Smooth muscle cell (in vitro differentiated cells): ENCODE measurements around the gene TM9SF1. TPM values are rescaled to one million over a fixed set of nuclear protein-coding genes. Genes with fewer than 3 reads are reported as not detected.

ENCODE experiments used
- DNase-seq: peaks from one replicate; lab custom pipeline; 2025; ENCODE audit not compliant: unreplicated experiment; lab: John Stamatoyannopoulos, UW
- H2AFZ ChIP-seq: fragments of 200-600 bp; sonication (generic); 2 replicates; pipeline ENCODE4 v1.6.0; 2016; ENCODE audit warnings: antibody characterized with exemption, low read depth, mild to moderate bottlenecking
- H3F3A ChIP-seq: fragments of 200-600 bp; sonication (generic); 2 replicates; pipeline ENCODE4 v1.6.0; 2017; ENCODE audit warnings: antibody characterized with exemption, low read depth
- H3K27ac ChIP-seq: fragments of 200-600 bp; sonication (generic); 2 replicates; pipeline ENCODE4 v1.5.1; 2016; ENCODE audit warnings: low read depth, mild to moderate bottlenecking
- H3K27me3 ChIP-seq: fragments of 200-600 bp; sonication (generic); 2 replicates; pipeline ENCODE4 v1.6.1; 2016; ENCODE audit warnings: low read depth, mild to moderate bottlenecking
- H3K36me3 ChIP-seq: fragments of 200-600 bp; sonication (generic); 2 replicates; pipeline ENCODE4 v1.5.1; 2016; ENCODE audit warnings: low read depth
- H3K4me1 ChIP-seq: fragments of 200-600 bp; sonication (generic); 2 replicates; pipeline ENCODE4 v1.5.1; 2016; ENCODE audit warnings: low read depth
- H3K4me2 ChIP-seq: fragments of 200-600 bp; sonication (generic); 2 replicates; pipeline ENCODE4 v1.6.0; 2016; ENCODE audit warnings: mild to moderate bottlenecking
- H3K4me3 ChIP-seq: fragments of 200-600 bp; sonication (generic); 2 replicates; pipeline ENCODE4 v1.5.1; 2016; ENCODE audit warnings: mild to moderate bottlenecking
- H3K79me2 ChIP-seq: fragments of 200-600 bp; sonication (generic); 2 replicates; pipeline ENCODE4 v1.6.0; 2016; ENCODE audit warnings: low read depth, mild to moderate bottlenecking
- H3K9ac ChIP-seq: fragments of 200-600 bp; sonication (generic); 2 replicates; pipeline ENCODE4 v1.6.0; 2016; ENCODE audit warnings: low read depth
- H3K9me3 ChIP-seq: fragments of 200-600 bp; sonication (generic); replicated peaks from 2 replicates; pipeline ENCODE4 v1.5.1; 2016; ENCODE audit warnings: low read depth
- H4K20me1 ChIP-seq: fragments of 200-600 bp; sonication (generic); 2 replicates; pipeline ENCODE4 v1.6.0; 2016; ENCODE audit warnings: low read depth
- WGBS: methylation state at CpG from one replicate; pipeline ENCODE4 v1.1.7; 2016; ENCODE audit warnings: low lambda C conversion rate; 5-methylcytosine and 5-hydroxymethylcytosine counted together
- polyA plus RNA-seq: library from polyadenylated mRNA; unstranded; fragments of >200 nt; fragmentation: Nextera tagmentation; extraction: Ambion mirVana; gene quantifications from 2 replicates; pipeline ENCODE4 v1.2.1, GENCODE V29; 2016
- total RNA-seq: library from RNA; depleted of rRNA; stranded (reverse); fragments of >200 nt; gene quantifications from 2 replicates; pipeline ENCODE4 v1.2.3, GENCODE V29; 2014
- TF ChIP-seq, protein P1 (sequence below): fragments of 200-600 bp; sonication (generic); IDR thresholded peaks from 2 replicates; pipeline ENCODE4 v1.5.1; 2017; ENCODE audit warnings: borderline replicate concordance, mild to moderate bottlenecking, antibody characterized with exemption; ENCODE audit not compliant: insufficient read depth, poor library complexity, severe bottlenecking

TM9SF1 gene
- total and polyA plus RNA-seq, 2 experiments from 2014 or later, result 66.6 to 86.5 TPM

DNA sequence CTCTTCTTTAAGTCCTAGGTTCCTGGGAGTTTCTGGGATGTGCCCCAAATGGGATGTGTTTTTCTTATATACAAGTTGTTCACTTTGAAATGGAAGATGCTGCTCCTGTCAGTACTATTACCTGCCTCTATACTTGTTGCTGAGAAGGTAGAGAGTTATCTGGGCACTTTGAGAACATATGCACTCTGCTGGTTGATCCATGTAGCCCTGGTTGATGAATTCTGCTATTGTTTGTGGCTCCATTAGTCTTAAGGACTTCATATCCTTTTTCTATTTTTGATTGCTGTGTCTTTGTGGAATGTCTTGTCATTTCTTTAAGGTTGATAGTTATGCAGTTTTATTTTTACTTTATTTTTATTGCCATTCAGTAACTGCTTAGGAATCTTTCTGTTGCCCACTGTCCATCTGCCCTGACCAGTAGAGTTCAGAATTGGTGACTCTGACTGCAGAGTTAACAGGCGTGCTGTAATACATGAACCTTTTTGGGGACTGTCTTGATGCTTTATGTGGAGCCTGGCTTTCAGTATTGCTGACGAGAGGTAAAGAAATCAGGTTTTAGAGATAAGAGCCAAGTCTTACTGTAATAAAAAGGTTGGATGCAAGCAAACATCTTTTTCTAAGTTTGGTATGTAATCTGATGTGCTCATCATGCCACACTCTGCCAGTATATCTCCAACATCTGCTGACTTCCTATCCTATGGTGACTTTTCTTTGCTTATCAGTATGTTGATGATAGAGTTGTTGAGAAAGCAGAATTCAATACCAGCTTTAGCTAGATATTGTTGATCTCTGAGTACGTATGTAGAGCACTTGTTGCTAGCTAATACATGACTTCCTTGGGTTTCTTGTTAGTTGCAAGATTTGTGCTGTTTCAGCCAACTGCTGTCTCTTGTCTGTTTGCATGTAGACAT is 39.1 kb upstream of the TM9SF1 start:
- H3K4me3 ChIP-seq, result peak overlapping the region; percentile 85
- no peak overlapping the region for H2AFZ ChIP-seq
- H3K9ac ChIP-seq, result no peak overlapping the region
- H3K79me2 ChIP-seq, result peaks cover 56% of the 10 kb centered on the region
- TF ChIP-seq, protein P1, sequence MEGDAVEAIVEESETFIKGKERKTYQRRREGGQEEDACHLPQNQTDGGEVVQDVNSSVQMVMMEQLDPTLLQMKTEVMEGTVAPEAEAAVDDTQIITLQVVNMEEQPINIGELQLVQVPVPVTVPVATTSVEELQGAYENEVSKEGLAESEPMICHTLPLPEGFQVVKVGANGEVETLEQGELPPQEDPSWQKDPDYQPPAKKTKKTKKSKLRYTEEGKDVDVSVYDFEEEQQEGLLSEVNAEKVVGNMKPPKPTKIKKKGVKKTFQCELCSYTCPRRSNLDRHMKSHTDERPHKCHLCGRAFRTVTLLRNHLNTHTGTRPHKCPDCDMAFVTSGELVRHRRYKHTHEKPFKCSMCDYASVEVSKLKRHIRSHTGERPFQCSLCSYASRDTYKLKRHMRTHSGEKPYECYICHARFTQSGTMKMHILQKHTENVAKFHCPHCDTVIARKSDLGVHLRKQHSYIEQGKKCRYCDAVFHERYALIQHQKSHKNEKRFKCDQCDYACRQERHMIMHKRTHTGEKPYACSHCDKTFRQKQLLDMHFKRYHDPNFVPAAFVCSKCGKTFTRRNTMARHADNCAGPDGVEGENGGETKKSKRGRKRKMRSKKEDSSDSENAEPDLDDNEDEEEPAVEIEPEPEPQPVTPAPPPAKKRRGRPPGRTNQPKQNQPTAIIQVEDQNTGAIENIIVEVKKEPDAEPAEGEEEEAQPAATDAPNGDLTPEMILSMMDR, result no peak
- H3K4me2 ChIP-seq, result peak overlapping the region; percentile 93
- peaks cover 17% of the 10 kb centered on the region for H3K4me1 ChIP-seq
- peaks cover 4% of the 10 kb centered on the region for H4K20me1 ChIP-seq
- no peaks in the 10 kb centered on the region for H3K27me3 ChIP-seq
- H3K27ac ChIP-seq, result peak overlapping the region; percentile 4
- WGBS, result 94% methylated on average over 3 of the region's 3 CpGs
- DNase-seq, result no peak
- H3K9me3 ChIP-seq, result no peaks in the 10 kb centered on the region
- peaks cover 28% of the 10 kb centered on the region for H3F3A ChIP-seq
- no peaks in the 10 kb centered on the region for H3K36me3 ChIP-seq

GRCh38 chr14:24233538-24233866 is 38.3 kb upstream of the TM9SF1 start:
- H3K9me3 ChIP-seq, result no peaks in the 10 kb centered on the region
- H3K4me3 ChIP-seq, result peak overlapping the region; percentile 85
- peaks cover 17% of the 10 kb centered on the region for H3K4me1 ChIP-seq
- no peak for DNase-seq
- peaks cover 23% of the 10 kb centered on the region for H3F3A ChIP-seq
- TF ChIP-seq, protein P1, result no peak
- peak overlapping the region; percentile 93 for H3K4me2 ChIP-seq
- peaks cover 4% of the 10 kb centered on the region for H4K20me1 ChIP-seq
- H2AFZ ChIP-seq, result no peak overlapping the region
- WGBS, result 60% methylated on average over 2 of the region's 2 CpGs
- H3K27me3 ChIP-seq, result no peaks in the 10 kb centered on the region
- no peaks in the 10 kb centered on the region for H3K36me3 ChIP-seq
- H3K79me2 ChIP-seq, result peaks cover 59% of the 10 kb centered on the region
- peak overlapping the region; percentile 89 for H3K9ac ChIP-seq
- H3K27ac ChIP-seq, result no peak overlapping the region

DNA sequence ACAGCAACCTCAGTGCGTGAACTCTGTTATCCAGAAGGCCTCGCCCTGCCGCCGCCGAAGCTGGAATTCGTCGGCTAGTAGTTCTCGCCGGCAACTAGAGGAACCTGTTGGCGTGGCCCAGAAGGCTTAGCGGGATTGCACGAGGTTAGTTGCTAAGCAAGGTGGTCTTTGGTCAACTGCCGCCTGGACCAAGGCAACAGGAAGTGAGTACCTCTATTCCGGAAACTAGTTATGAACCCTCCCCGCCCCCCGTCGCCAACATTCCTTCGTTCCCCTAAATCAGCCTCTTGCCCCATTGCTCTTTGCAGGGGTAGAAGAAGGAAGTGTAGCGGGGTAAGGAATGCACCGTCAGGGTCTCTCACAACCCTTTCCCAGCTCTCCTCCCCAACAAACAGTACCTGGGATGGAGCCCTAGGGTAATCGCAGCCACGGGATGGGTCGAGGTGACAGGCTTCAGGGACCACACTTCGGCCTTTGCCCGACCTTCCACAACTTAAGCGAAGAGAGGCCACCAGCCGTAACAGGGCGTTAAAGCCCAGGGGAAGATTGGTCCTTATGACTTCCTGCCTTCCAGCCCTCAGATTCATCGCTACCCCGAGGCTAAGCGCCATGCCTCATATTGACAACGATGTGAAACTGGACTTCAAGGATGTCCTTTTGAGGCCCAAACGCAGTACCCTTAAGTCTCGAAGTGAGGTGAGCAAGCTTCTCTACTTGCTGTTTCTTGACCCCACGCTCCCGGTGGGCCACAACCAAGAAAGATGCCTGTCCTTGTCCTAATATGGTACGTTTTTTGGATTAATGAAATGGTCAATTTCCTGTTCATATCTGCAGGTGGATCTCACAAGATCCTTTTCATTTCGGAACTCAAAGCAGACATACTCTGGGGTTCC is 37.6 kb upstream of the TM9SF1 start, which contains the start of gene GMPR2:
Gene GMPR2 (plus strand): TSS at position 285 of the 893 bp plus-strand sequence. CDS start 325 bp downstream, at position 610.
- peaks cover 64% of the 10 kb centered on the region for H3K79me2 ChIP-seq
- TF ChIP-seq, protein P1, result no peak
- peak within 1 kb of the TSS; percentile 90 for H2AFZ ChIP-seq
- H3K27me3 ChIP-seq, result no peaks in the 10 kb centered on the region
- H3K4me3 ChIP-seq, result peak within 1 kb of the TSS; percentile 85
- peak within 1 kb of the TSS; percentile 93 for H3K4me2 ChIP-seq
- DNase-seq, result no peak
- H3K36me3 ChIP-seq, result no peaks in the 10 kb centered on the region
- peaks cover 17% of the 10 kb centered on the region for H3F3A ChIP-seq
- H3K4me1 ChIP-seq, result peaks cover 17% of the 10 kb centered on the region
- peak within 1 kb of the TSS; percentile 89 for H3K27ac ChIP-seq
- H4K20me1 ChIP-seq, result peaks cover 8% of the 10 kb centered on the region
- peak within 1 kb of the TSS; percentile 91 for H3K9ac ChIP-seq
- WGBS, result 10% methylated on average over 38 of the region's 38 CpGs
- no peaks in the 10 kb centered on the region for H3K9me3 ChIP-seq
